ENCODE results near the gene DCST1.
A peak's percentile ranks its signal among the peaks of the same experiment; 100 is the strongest.

Gene DCST1

DNA sequence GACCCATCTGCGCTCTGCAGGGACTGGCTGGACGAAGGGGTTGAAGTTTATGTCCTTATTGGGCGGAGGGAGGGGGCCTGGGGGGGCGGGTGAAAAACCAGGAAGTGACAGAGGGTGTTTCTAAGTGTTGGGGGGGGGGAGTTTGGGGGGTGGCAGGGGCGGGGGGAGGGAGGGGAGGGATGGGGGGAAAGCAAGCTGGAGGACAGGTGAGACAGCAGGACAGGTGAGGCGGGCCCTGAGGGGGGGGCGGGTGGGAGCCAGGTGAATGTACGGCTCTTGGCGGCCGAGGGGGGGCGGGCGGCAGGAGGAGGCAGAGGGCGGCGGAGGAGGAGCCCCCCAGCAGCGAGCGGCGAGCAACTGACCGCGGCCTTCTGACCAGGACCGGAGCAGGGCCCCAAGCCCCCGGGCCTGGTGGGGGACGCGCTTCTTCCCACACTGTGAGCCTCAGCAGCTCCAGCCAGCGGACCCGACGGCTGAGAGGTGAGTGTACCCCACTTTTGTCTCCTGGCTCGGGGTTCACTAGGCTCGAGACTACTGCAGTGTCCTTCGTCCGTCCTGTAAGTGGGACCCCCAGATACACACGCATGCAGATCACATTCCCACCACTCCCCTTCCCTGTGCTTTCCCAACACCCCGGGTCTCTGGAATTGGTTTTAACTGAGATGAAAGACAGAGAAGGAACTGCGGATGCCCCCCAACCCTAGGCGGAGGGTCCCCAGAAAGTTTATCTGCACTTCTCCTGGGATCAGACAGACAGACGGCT lies 31.0 kb upstream of the DCST1 start, which contains the start of gene ZBTB7B:
Gene ZBTB7B (plus strand): TSS at position 339 of the 763 bp plus-strand sequence. CDS start 11,859 bp downstream, outside the sequence.
- H3K4me3 ChIP-seq (ENCODE audit: insufficient read depth, low read length, poor library complexity, severe bottlenecking) = peak within 1 kb of the TSS; percentile 50
- peak within 1 kb of the TSS; percentile 69 for H3K4me2 ChIP-seq (ENCODE audit: low read depth, low read length, poor library complexity, severe bottlenecking)
- peak within 1 kb of the TSS; percentile 38 for H3K9ac ChIP-seq (ENCODE audit: low read length)
- no peaks in the 10 kb centered on the region for H3K9me2 ChIP-seq (replicated peaks; ENCODE audit: insufficient read depth, low read length)
- no peaks in the 10 kb centered on the region for H3K36me3 ChIP-seq (ENCODE audit: low read length)
- H3K79me2 ChIP-seq (ENCODE audit: insufficient read depth, low read length) = no peaks in the 10 kb centered on the region
- no peak for TF ChIP-seq CTCF (IDR thresholded peaks at IDR 0.05; ENCODE audit: insufficient read depth, low read length, poor library complexity, severe bottlenecking)
- 0 out of 2 replicates have a peak, but pooled peaks have one; percentile 67 for TF ChIP-seq EZH2phosphoT487 (conservative IDR thresholded peaks at IDR 0.05; ENCODE audit: low read length)
- H2AFZ ChIP-seq (ENCODE audit: low read depth, low read length, severe bottlenecking) = no peak within 1 kb of the TSS
- H3K27me3 ChIP-seq (ENCODE audit: low read length) = no peaks in the 10 kb centered on the region
- H4K20me1 ChIP-seq (ENCODE audit: low read depth, low read length) = no peaks in the 10 kb centered on the region
- no peak within 1 kb of the TSS for H3K27ac ChIP-seq (ENCODE audit: low read depth, low read length)
- no peaks in the 10 kb centered on the region for H3K9me3 ChIP-seq (ENCODE audit: insufficient read depth, low read length)
- H3F3A ChIP-seq (ENCODE audit: insufficient read depth) = peaks cover 11% of the 10 kb centered on the region; the same call in 1 of the 2 replicates

DNA sequence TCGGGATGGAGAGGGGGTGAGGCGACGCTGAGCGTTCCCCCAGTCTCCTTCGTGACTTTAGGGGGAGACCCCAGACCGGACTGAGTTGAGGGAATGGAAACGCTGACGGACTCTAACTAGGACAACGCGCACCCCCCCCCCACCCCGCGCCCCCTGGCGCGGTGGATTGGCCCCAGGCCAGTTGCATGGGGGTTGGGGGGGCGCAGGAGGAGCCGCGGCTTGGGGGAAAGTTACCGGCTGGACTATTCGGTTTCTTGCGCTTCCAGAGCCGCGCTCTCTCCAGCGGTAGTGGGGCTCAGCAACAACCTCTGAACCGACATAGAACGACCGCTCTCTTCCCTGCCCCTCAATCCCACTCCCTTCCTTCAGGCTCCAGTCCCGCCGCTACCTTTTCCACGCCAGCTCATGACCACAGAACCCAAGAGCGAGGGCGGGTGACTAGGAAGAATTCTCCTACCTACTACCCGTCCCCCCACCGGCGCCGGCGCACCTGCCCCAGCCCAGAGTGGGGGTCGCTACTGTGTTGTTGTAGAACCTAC lies 30.3 kb upstream of the DCST1 start:
- Histone ChIP-seq H2AFZ (ENCODE audit: low read depth, low read length, severe bottlenecking) (no peak overlapping the region), H3K4me3 (ENCODE audit: insufficient read depth, low read length, poor library complexity, severe bottlenecking) (no peak overlapping the region), H3K9ac (ENCODE audit: low read length) (no peak overlapping the region), H3K27ac (ENCODE audit: low read depth, low read length) (no peak overlapping the region), H3K4me2 (ENCODE audit: low read depth, low read length, poor library complexity, severe bottlenecking) (peak overlapping the region; percentile 35), H4K20me1 (ENCODE audit: low read depth, low read length) (no peaks in the 10 kb centered on the region), H3K9me2 (replicated peaks; ENCODE audit: insufficient read depth, low read length) (no peaks in the 10 kb centered on the region), H3K27me3 (ENCODE audit: low read length) (no peaks in the 10 kb centered on the region), H3K9me3 (ENCODE audit: insufficient read depth, low read length) (no peaks in the 10 kb centered on the region), H3K79me2 (ENCODE audit: insufficient read depth, low read length) (no peaks in the 10 kb centered on the region), H3K36me3 (ENCODE audit: low read length) (no peaks in the 10 kb centered on the region), H3F3A (ENCODE audit: insufficient read depth) (peaks cover 11% of the 10 kb centered on the region; the same call in 1 of the 2 replicates)
- no peak for TF ChIP-seq EZH2phosphoT487 (conservative IDR thresholded peaks at IDR 0.05; ENCODE audit: low read length)
- TF ChIP-seq CTCF (IDR thresholded peaks at IDR 0.05; ENCODE audit: insufficient read depth, low read length, poor library complexity, severe bottlenecking) = no peak

DNA sequence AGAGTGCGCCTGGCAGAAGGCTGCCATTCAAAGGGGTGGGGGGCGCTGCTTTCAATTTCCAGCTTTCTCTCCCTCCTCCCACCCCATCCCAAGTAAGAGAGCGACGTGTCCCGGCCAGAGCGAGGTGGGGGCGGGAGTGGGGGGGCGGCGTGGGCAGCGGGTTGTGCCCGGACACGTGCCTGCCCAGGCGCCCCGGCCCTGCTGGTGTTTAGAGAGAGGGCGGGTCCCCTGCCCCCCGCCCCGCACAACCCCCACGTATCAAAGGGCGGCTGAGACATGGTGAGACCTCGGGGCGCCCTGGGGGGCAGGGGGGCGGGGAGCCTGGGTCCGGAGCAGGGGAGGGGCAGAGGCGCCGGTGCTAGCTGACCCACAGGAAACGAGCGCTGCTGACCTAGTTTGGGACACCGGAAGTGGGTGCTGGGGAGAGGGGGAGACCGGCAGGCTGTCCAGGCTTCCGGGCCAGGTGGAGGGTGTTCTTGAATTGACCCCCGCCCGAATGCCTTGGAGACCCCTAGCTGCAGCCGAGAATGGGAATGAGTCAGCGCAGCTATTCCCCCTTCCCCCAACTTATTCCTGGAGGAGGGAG lies 29.8 kb upstream of the DCST1 start:
- no peak overlapping the region for H3K4me3 ChIP-seq (ENCODE audit: insufficient read depth, low read length, poor library complexity, severe bottlenecking)
- TF ChIP-seq CTCF (IDR thresholded peaks at IDR 0.05; ENCODE audit: insufficient read depth, low read length, poor library complexity, severe bottlenecking) (no peak), EZH2phosphoT487 (conservative IDR thresholded peaks at IDR 0.05; ENCODE audit: low read length) (no peak)
- no peaks in the 10 kb centered on the region for H3K27me3 ChIP-seq (ENCODE audit: low read length)
- H3K9me2 ChIP-seq (replicated peaks; ENCODE audit: insufficient read depth, low read length) = no peaks in the 10 kb centered on the region
- no peaks in the 10 kb centered on the region for H3K36me3 ChIP-seq (ENCODE audit: low read length)
- peaks cover 10% of the 10 kb centered on the region; the same call in 1 of the 2 replicates for H3F3A ChIP-seq (ENCODE audit: insufficient read depth)
- no peak overlapping the region for H2AFZ ChIP-seq (ENCODE audit: low read depth, low read length, severe bottlenecking)
- H3K79me2 ChIP-seq (ENCODE audit: insufficient read depth, low read length) = no peaks in the 10 kb centered on the region
- peak overlapping the region; percentile 35 for H3K4me2 ChIP-seq (ENCODE audit: low read depth, low read length, poor library complexity, severe bottlenecking)
- H3K9ac ChIP-seq (ENCODE audit: low read length) = no peak overlapping the region
- no peaks in the 10 kb centered on the region for H3K9me3 ChIP-seq (ENCODE audit: insufficient read depth, low read length)
- no peak overlapping the region for H3K27ac ChIP-seq (ENCODE audit: low read depth, low read length)
- H4K20me1 ChIP-seq (ENCODE audit: low read depth, low read length) = no peaks in the 10 kb centered on the region
